Lower lobe of right lung (tissue), 2 donors: ENCODE results near the gene TADA3. TPM values are rescaled to one million over a fixed set of nuclear protein-coding genes. Genes with fewer than 3 reads are reported as not detected.

ENCODE experiments used
- ATAC-seq, 2 donors: fragments of 200-7000 bp; cut with Tn5 transposase; one replicate each; pipeline ENCODE4 v1.9.1; 2020 to 2022; ENCODE audit warnings: mild to moderate bottlenecking in 2 of 2, moderate library complexity in 2 of 2
- DNase-seq: peaks from one replicate; pipeline ENCODE4 v3.0.0-alpha.2; 2020
- H3K27ac ChIP-seq: fragments of 200-600 bp; one replicate; pipeline ENCODE4 v1.8.0; 2022
- H3K27me3 ChIP-seq: fragments of 200-600 bp; one replicate; pipeline ENCODE4 v1.8.0; 2022; ENCODE audit warnings: low read depth
- H3K36me3 ChIP-seq: fragments of 200-600 bp; one replicate; pipeline ENCODE4 v1.8.0; 2022; ENCODE audit warnings: mild to moderate bottlenecking
- H3K4me1 ChIP-seq: fragments of 200-600 bp; one replicate; pipeline ENCODE4 v1.8.0; 2022
- H3K4me3 ChIP-seq: fragments of 200-600 bp; one replicate; pipeline ENCODE4 v1.8.0; 2022; ENCODE audit warnings: mild to moderate bottlenecking
- H3K9me3 ChIP-seq: fragments of 200-600 bp; one replicate; pipeline ENCODE4 v1.8.0; 2022
- CTCF ChIP-seq: fragments of 200-600 bp; IDR thresholded peaks from one replicate; pipeline ENCODE4 v1.8.0; 2022; ENCODE audit warnings: antibody characterized with exemption, mild to moderate bottlenecking
- intact Hi-C: fragments of 100-400 bp; cut with DNase I; formaldehyde crosslinking; loops from one replicate; pipeline ENCODE4 v1.11.0; 2022
- long read RNA-seq: library from polyadenylated mRNA; unstranded; transcript quantifications from one replicate; pipeline ENCODE4 v2.0.0, GENCODE V29; 2021
- total RNA-seq: library from RNA; stranded (reverse); fragmentation: NEBNext Ultra II Directional; extraction: Animal tissue kit (Norgen Biotek cat#: 25700); gene quantifications from one replicate; pipeline ENCODE4 v1.2.1, GENCODE V29; 2021
- donor health status: DM: no; HTN: yes; CAD: no; lungs with severe emphysema.

The TADA3 gene
- total RNA-seq, result 53.8 TPM
- long read RNA-seq, transcript TADA3-201 (9 exons, 2,355 nt), result major isoform, 88 of 125 reads
- long read RNA-seq, partial matches to known transcripts, result 26 of 125 reads
- long read RNA-seq, other reads (novel, unspliced or antisense), result 7 of 125 reads

GRCh38 chr3:9792405-9793160 is at the start of gene TADA3, which contains the start of gene ARPC4:
Gene TADA3 (minus strand): TSS chr3:9792473. CDS start chr3:9791466, 1,007 bp downstream.
Gene ARPC4 (plus strand): TSS chr3:9793082. CDS start chr3:9793122, 40 bp downstream.
- Histone ChIP-seq H3K36me3 (peaks cover 71% of the 10 kb centered on the region), H3K27me3 (no peaks in the 10 kb centered on the region), H3K4me3 (peak within 1 kb of the TSS; percentile 100), H3K4me1 (peaks cover 48% of the 10 kb centered on the region), H3K9me3 (no peaks in the 10 kb centered on the region), H3K27ac (peak within 1 kb of the TSS; percentile 99)
- intact Hi-C loops, result no loop called here
- TF ChIP-seq CTCF, result no peak
- DNase-seq (peak; percentile 96), ATAC-seq (peak; percentile 96 to 97)

GRCh38 chr3:9841015-9841414 is 48.7 kb upstream of the TADA3 start:
- no peak overlapping the region for H3K4me3 ChIP-seq
- peaks cover 18% of the 10 kb centered on the region for H3K4me1 ChIP-seq
- peaks cover 48% of the 10 kb centered on the region for H3K36me3 ChIP-seq
- TF ChIP-seq CTCF, result no peak
- DNase-seq (no peak), ATAC-seq (no peak)
- no peak overlapping the region for H3K27ac ChIP-seq
- intact Hi-C loops, result no loop called here
- H3K27me3 ChIP-seq, result no peaks in the 10 kb centered on the region
- no peaks in the 10 kb centered on the region for H3K9me3 ChIP-seq

GRCh38 chr3:9838856-9839255 is 46.6 kb upstream of the TADA3 start:
- no peak for DNase-seq
- no peak overlapping the region for H3K4me3 ChIP-seq

GRCh38 chr3:9837701-9838582 is 45.7 kb upstream of the TADA3 start:
- ATAC-seq (peak in 1 of 2 donors; percentile 6), DNase-seq (no peak)
- H3K27ac ChIP-seq, result no peak overlapping the region
- no peaks in the 10 kb centered on the region for H3K9me3 ChIP-seq
- no peak overlapping the region for H3K4me3 ChIP-seq
- peaks cover 76% of the 10 kb centered on the region for H3K36me3 ChIP-seq
- intact Hi-C loops, result no loop called here
- TF ChIP-seq CTCF, result no peak
- no peaks in the 10 kb centered on the region for H3K27me3 ChIP-seq
- H3K4me1 ChIP-seq, result peaks cover 8% of the 10 kb centered on the region

More at GRCh38 chr3:9838856-9839255, 46.6 kb upstream of the TADA3 start:
- Histone ChIP-seq H3K4me1 (peaks cover 13% of the 10 kb centered on the region), H3K36me3 (peaks cover 69% of the 10 kb centered on the region), H3K27me3 (no peaks in the 10 kb centered on the region), H3K9me3 (no peaks in the 10 kb centered on the region), H3K27ac (no peak overlapping the region)
- TF ChIP-seq CTCF, result no peak
- intact Hi-C loops, result no loop called here
- no peak for ATAC-seq

GRCh38 chr3:9834520-9835380 is 42.5 kb upstream of the TADA3 start:
- peak in 1 of 2 donors; percentile 9 for ATAC-seq
- Histone ChIP-seq H3K36me3 (peaks cover 78% of the 10 kb centered on the region), H3K27me3 (no peaks in the 10 kb centered on the region), H3K9me3 (no peaks in the 10 kb centered on the region), H3K4me1 (no peaks in the 10 kb centered on the region), H3K27ac (no peak overlapping the region), H3K4me3 (no peak overlapping the region)
- no peak for TF ChIP-seq CTCF
- intact Hi-C loops, result no loop called here
- DNase-seq, result no peak
